Measurements from ENCODE around the gene ARFGAP1.

GRCh38 chr20:63315731-63316491 lies 43.3 kb downstream of the ARFGAP1 start:
- no peak for TF ChIP-seq CTCF (conservative IDR thresholded peaks at IDR 0.05; ENCODE audit: low read length)
- no peak for TF ChIP-seq EZH2phosphoT487 (IDR thresholded peaks at IDR 0.05; ENCODE audit: borderline replicate concordance)
